Smooth muscle cell (in vitro differentiated cells): ENCODE results near the gene DIO1. TPM values are rescaled to one million over a fixed set of nuclear protein-coding genes. Genes with fewer than 3 reads are reported as not detected.

Experiments used
- DNase-seq: peaks from one replicate; lab custom pipeline; 2025; ENCODE audit not compliant: unreplicated experiment; lab: John Stamatoyannopoulos, UW
- H2AFZ ChIP-seq: fragments of 200-600 bp; sonication (generic); 2 replicates; pipeline ENCODE4 v1.6.0; 2016; ENCODE audit warnings: antibody characterized with exemption, low read depth, mild to moderate bottlenecking
- H3F3A ChIP-seq: fragments of 200-600 bp; sonication (generic); 2 replicates; pipeline ENCODE4 v1.6.0; 2017; ENCODE audit warnings: antibody characterized with exemption, low read depth
- H3K27ac ChIP-seq: fragments of 200-600 bp; sonication (generic); 2 replicates; pipeline ENCODE4 v1.5.1; 2016; ENCODE audit warnings: low read depth, mild to moderate bottlenecking
- H3K27me3 ChIP-seq: fragments of 200-600 bp; sonication (generic); 2 replicates; pipeline ENCODE4 v1.6.1; 2016; ENCODE audit warnings: low read depth, mild to moderate bottlenecking
- H3K36me3 ChIP-seq: fragments of 200-600 bp; sonication (generic); 2 replicates; pipeline ENCODE4 v1.5.1; 2016; ENCODE audit warnings: low read depth
- H3K4me1 ChIP-seq: fragments of 200-600 bp; sonication (generic); 2 replicates; pipeline ENCODE4 v1.5.1; 2016; ENCODE audit warnings: low read depth
- H3K4me2 ChIP-seq: fragments of 200-600 bp; sonication (generic); 2 replicates; pipeline ENCODE4 v1.6.0; 2016; ENCODE audit warnings: mild to moderate bottlenecking
- H3K4me3 ChIP-seq: fragments of 200-600 bp; sonication (generic); 2 replicates; pipeline ENCODE4 v1.5.1; 2016; ENCODE audit warnings: mild to moderate bottlenecking
- H3K79me2 ChIP-seq: fragments of 200-600 bp; sonication (generic); 2 replicates; pipeline ENCODE4 v1.6.0; 2016; ENCODE audit warnings: low read depth, mild to moderate bottlenecking
- H3K9ac ChIP-seq: fragments of 200-600 bp; sonication (generic); 2 replicates; pipeline ENCODE4 v1.6.0; 2016; ENCODE audit warnings: low read depth
- H3K9me3 ChIP-seq: fragments of 200-600 bp; sonication (generic); replicated peaks from 2 replicates; pipeline ENCODE4 v1.5.1; 2016; ENCODE audit warnings: low read depth
- H4K20me1 ChIP-seq: fragments of 200-600 bp; sonication (generic); 2 replicates; pipeline ENCODE4 v1.6.0; 2016; ENCODE audit warnings: low read depth
- WGBS: methylation state at CpG from one replicate; pipeline ENCODE4 v1.1.7; 2016; ENCODE audit warnings: low lambda C conversion rate; 5-methylcytosine and 5-hydroxymethylcytosine counted together
- polyA plus RNA-seq: library from polyadenylated mRNA; unstranded; fragments of >200 nt; fragmentation: Nextera tagmentation; extraction: Ambion mirVana; gene quantifications from 2 replicates; pipeline ENCODE4 v1.2.1, GENCODE V29; 2016
- total RNA-seq: library from RNA; depleted of rRNA; stranded (reverse); fragments of >200 nt; gene quantifications from 2 replicates; pipeline ENCODE4 v1.2.3, GENCODE V29; 2014
- TF ChIP-seq, protein P1 (sequence below): fragments of 200-600 bp; sonication (generic); IDR thresholded peaks from 2 replicates; pipeline ENCODE4 v1.5.1; 2017; ENCODE audit warnings: borderline replicate concordance, mild to moderate bottlenecking, antibody characterized with exemption; ENCODE audit not compliant: insufficient read depth, poor library complexity, severe bottlenecking

Gene DIO1
- total and polyA plus RNA-seq, 2 experiments from 2014 or later: 0.16 TPM; not detected in 1

DNA sequence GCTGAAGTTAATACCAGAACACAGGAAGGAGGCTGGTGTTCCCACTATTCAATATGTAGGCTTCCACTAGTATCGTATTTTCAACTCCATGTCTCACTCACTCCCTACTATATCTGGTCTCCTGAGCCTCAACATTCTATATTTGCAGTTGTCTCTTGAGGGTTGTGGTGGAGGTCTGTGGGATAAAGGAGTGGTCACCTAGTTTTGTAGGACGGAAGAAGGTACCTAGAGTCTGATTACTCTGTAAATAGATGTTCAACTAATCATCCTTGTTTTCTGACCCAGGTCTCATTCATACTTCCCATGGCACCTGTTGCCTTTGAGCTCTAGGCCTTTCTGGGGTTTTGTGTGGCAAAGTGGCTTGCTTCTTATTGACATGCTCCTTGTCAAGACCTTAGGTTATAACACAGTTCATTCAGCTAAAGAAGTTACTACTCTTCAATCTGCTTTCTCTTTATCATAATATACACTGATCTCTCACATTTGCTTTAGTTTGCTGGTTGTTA, 33.4 kb downstream of the DIO1 start:
- H3K79me2 ChIP-seq: no peaks in the 10 kb centered on the region
- no peaks in the 10 kb centered on the region for H3F3A ChIP-seq
- no peaks in the 10 kb centered on the region for H3K27me3 ChIP-seq
- peaks cover under 1% of the 10 kb centered on the region for H3K9me3 ChIP-seq
- no peak overlapping the region for H3K9ac ChIP-seq
- no peak overlapping the region for H3K4me2 ChIP-seq
- TF ChIP-seq, protein P1, sequence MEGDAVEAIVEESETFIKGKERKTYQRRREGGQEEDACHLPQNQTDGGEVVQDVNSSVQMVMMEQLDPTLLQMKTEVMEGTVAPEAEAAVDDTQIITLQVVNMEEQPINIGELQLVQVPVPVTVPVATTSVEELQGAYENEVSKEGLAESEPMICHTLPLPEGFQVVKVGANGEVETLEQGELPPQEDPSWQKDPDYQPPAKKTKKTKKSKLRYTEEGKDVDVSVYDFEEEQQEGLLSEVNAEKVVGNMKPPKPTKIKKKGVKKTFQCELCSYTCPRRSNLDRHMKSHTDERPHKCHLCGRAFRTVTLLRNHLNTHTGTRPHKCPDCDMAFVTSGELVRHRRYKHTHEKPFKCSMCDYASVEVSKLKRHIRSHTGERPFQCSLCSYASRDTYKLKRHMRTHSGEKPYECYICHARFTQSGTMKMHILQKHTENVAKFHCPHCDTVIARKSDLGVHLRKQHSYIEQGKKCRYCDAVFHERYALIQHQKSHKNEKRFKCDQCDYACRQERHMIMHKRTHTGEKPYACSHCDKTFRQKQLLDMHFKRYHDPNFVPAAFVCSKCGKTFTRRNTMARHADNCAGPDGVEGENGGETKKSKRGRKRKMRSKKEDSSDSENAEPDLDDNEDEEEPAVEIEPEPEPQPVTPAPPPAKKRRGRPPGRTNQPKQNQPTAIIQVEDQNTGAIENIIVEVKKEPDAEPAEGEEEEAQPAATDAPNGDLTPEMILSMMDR: no peak
- H4K20me1 ChIP-seq: no peaks in the 10 kb centered on the region
- no peak overlapping the region for H3K4me3 ChIP-seq
- H3K27ac ChIP-seq: no peak overlapping the region
- DNase-seq: no peak
- H2AFZ ChIP-seq: no peak overlapping the region
- no peaks in the 10 kb centered on the region for H3K4me1 ChIP-seq
- peaks cover 9% of the 10 kb centered on the region for H3K36me3 ChIP-seq
- 93% methylated on average over 2 of the region's 2 CpGs for WGBS

DNA sequence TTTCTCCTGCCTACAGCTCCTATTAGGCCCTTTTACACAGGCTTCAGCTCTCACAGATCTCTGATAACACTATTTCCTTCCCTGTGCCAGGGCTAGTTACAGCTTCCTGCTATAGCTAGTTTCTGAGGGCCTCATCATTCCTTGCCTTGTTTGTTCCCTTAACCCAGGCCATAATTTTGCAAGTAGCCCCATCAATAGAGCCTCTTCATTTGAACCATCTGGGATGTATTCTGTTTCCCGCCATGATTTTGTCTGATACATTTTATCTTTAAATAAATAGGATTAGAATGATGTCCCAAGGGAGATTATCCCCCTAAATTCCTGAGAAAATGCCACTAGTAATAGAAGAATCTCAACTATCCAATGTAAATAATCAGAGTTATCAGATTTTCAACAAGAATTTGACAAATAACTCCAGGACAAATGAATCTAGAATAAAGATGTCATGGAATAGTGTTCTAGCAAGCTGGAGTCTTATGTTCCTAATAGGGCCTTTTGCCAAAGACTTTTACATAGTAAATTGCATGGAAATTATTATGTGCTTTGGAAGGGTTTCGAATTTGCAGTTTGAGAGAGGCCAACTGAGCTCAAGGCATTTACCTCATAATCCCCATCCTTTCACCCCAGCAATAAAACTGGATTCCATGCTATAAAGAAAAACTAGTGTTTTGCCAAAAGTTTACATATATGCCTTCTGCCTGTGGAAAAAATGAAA, 35.4 kb downstream of the DIO1 start:
- Histone ChIP-seq H3K4me1 (no peaks in the 10 kb centered on the region), H3F3A (no peaks in the 10 kb centered on the region), H4K20me1 (no peaks in the 10 kb centered on the region), H3K36me3 (peaks cover 24% of the 10 kb centered on the region), H3K9me3 (peaks cover 15% of the 10 kb centered on the region), H3K27me3 (no peaks in the 10 kb centered on the region), H3K4me3 (no peak overlapping the region), H3K27ac (no peak overlapping the region), H2AFZ (no peak overlapping the region), H3K4me2 (no peak overlapping the region), H3K79me2 (no peaks in the 10 kb centered on the region), H3K9ac (no peak overlapping the region)
- no peak for DNase-seq
- TF ChIP-seq, protein P1: no peak
- WGBS: 67% methylated on average over 2 of the region's 2 CpGs

DNA sequence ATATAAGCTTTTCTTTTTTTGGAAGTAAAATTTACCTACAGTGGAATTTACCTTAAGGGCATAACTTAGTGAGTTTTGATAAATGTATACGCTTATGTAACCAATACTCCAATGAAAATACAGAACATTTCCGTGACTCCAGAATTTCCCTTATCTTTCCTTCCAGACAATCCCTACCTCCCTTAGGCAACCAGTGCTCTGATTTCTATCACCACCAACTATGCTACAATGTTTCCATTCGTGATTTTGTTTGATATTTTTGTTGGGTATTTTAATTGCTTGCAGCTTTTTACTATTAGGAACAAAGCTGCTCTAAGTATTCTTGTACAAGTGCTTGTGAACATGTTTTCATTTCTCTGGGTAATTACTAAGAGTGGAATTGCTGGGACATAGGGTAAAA, 36.9 kb downstream of the DIO1 start:
- no peak overlapping the region for H2AFZ ChIP-seq
- H3K27ac ChIP-seq: no peak overlapping the region
- H3K4me1 ChIP-seq: no peaks in the 10 kb centered on the region
- H3K4me2 ChIP-seq: no peak overlapping the region
- H3F3A ChIP-seq: no peaks in the 10 kb centered on the region
- H3K9me3 ChIP-seq: peaks cover 26% of the 10 kb centered on the region
- DNase-seq: no peak
- no peak overlapping the region for H3K9ac ChIP-seq
- no peak overlapping the region for H3K4me3 ChIP-seq
- WGBS: 96% methylated on average over 3 of the region's 3 CpGs
- H3K27me3 ChIP-seq: no peaks in the 10 kb centered on the region
- H3K79me2 ChIP-seq: peaks cover 2% of the 10 kb centered on the region
- TF ChIP-seq, protein P1: no peak
- peaks cover 34% of the 10 kb centered on the region for H3K36me3 ChIP-seq
- no peaks in the 10 kb centered on the region for H4K20me1 ChIP-seq

DNA sequence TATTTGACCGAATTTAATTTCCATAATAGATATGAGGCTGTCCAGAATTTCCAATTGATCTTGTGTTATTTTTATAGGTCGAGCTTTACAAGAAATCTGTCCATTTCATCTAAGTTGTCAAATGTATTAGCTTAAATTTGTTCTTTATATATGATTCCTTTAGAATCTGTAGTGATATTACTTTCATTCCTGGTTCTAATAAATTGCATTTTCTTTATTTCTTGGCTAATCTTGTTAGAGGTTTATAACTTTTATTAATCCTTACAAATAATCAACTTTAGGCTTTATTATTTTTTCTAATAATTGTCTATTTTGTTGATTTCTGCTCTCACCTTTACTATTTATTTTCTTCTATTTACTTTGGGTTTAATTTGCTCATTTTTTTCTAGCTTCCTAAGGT, 37.5 kb downstream of the DIO1 start:
- WGBS: 99% methylated on average over 2 of the region's 2 CpGs
- TF ChIP-seq, protein P1: no peak
- no peaks in the 10 kb centered on the region for H4K20me1 ChIP-seq
- H3K36me3 ChIP-seq: peaks cover 34% of the 10 kb centered on the region
- no peak overlapping the region for H2AFZ ChIP-seq
- H3K9ac ChIP-seq: no peak overlapping the region
- H3K27ac ChIP-seq: no peak overlapping the region
- H3K27me3 ChIP-seq: no peaks in the 10 kb centered on the region
- no peaks in the 10 kb centered on the region for H3K4me1 ChIP-seq
- no peaks in the 10 kb centered on the region for H3F3A ChIP-seq
- no peak overlapping the region for H3K4me3 ChIP-seq
- H3K4me2 ChIP-seq: no peak overlapping the region
- peaks cover 26% of the 10 kb centered on the region for H3K9me3 ChIP-seq
- peaks cover 2% of the 10 kb centered on the region for H3K79me2 ChIP-seq
- no peak for DNase-seq
